Measurements from ENCODE around the gene PTPN13.
A peak's percentile ranks its signal among the peaks of the same experiment; 100 is the strongest.

PTPN13 gene

GRCh38 chr4:86614865-86615264 is 20.8 kb downstream of the PTPN13 start:
- TF ChIP-seq CTCF (IDR thresholded peaks at IDR 0.05; ENCODE audit: insufficient read depth, low read depth, low read length, missing control alignments): no peak
- H3K4me3 ChIP-seq (ENCODE audit: low read length): no peak overlapping the region
- no peak for DNase-seq (ENCODE audit: low read depth)

- no peak for DNase-seq (ENCODE audit: low read depth)
Observed at GRCh38 chr4:86615501-86615900, 21.4 kb downstream of the PTPN13 start.

GRCh38 chr4:86619656-86620055 is 25.5 kb downstream of the PTPN13 start:
- peak; percentile 45 for DNase-seq (ENCODE audit: low read depth)
- no peak overlapping the region for H3K4me3 ChIP-seq (ENCODE audit: low read length)
- TF ChIP-seq CTCF (IDR thresholded peaks at IDR 0.05; ENCODE audit: insufficient read depth, low read depth, low read length, missing control alignments): no peak

More at GRCh38 chr4:86615501-86615900, 21.4 kb downstream of the PTPN13 start:
- no peak for TF ChIP-seq CTCF (IDR thresholded peaks at IDR 0.05; ENCODE audit: insufficient read depth, low read depth, low read length, missing control alignments)
- no peak overlapping the region for H3K4me3 ChIP-seq (ENCODE audit: low read length)

GRCh38 chr4:86621435-86621834 is 27.3 kb downstream of the PTPN13 start:
- no peak overlapping the region for H3K4me3 ChIP-seq (ENCODE audit: low read length)
- DNase-seq (ENCODE audit: low read depth): no peak
- TF ChIP-seq CTCF (IDR thresholded peaks at IDR 0.05; ENCODE audit: insufficient read depth, low read depth, low read length, missing control alignments): no peak

GRCh38 chr4:86626066-86626465 is 32.0 kb downstream of the PTPN13 start:
- DNase-seq (ENCODE audit: low read depth): no peak
- H3K4me3 ChIP-seq (ENCODE audit: low read length): no peak overlapping the region
- no peak for TF ChIP-seq CTCF (IDR thresholded peaks at IDR 0.05; ENCODE audit: insufficient read depth, low read depth, low read length, missing control alignments)

GRCh38 chr4:86627462-86628135 is 33.5 kb downstream of the PTPN13 start:
- DNase-seq (ENCODE audit: low read depth): no peak
- no peak for TF ChIP-seq CTCF (IDR thresholded peaks at IDR 0.05; ENCODE audit: insufficient read depth, low read depth, low read length, missing control alignments)
- H3K4me3 ChIP-seq (ENCODE audit: low read length): no peak overlapping the region

GRCh38 chr4:86630629-86631028 is 36.5 kb downstream of the PTPN13 start:
- H3K4me3 ChIP-seq (ENCODE audit: low read length): no peak overlapping the region
- DNase-seq (ENCODE audit: low read depth): no peak
- no peak for TF ChIP-seq CTCF (IDR thresholded peaks at IDR 0.05; ENCODE audit: insufficient read depth, low read depth, low read length, missing control alignments)
